Measurements from ENCODE around the gene GOLIM4.

DNA sequence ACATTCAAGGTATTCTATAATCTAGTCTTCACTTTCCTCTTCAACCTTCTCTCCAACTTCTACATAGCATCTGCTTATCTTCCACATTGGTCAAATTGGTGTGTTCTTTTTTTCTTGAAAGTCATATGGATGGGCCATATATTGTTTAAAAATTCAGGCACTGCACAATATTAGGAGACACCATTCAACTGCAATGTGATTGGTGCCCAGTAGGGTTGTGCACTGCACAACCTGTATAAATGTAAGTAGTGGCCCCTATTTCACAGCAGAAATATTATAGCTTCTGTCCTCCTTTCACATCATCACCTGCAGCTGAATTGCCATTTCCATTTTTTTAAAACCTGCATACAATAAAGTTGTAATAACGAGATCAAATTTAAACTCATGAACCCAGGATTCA, 18.1 kb upstream of the GOLIM4 start:
- TF ChIP-seq, protein P1, sequence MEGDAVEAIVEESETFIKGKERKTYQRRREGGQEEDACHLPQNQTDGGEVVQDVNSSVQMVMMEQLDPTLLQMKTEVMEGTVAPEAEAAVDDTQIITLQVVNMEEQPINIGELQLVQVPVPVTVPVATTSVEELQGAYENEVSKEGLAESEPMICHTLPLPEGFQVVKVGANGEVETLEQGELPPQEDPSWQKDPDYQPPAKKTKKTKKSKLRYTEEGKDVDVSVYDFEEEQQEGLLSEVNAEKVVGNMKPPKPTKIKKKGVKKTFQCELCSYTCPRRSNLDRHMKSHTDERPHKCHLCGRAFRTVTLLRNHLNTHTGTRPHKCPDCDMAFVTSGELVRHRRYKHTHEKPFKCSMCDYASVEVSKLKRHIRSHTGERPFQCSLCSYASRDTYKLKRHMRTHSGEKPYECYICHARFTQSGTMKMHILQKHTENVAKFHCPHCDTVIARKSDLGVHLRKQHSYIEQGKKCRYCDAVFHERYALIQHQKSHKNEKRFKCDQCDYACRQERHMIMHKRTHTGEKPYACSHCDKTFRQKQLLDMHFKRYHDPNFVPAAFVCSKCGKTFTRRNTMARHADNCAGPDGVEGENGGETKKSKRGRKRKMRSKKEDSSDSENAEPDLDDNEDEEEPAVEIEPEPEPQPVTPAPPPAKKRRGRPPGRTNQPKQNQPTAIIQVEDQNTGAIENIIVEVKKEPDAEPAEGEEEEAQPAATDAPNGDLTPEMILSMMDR (IDR thresholded peaks at IDR 0.05), result no peak
- TF ChIP-seq POLR2A (IDR thresholded peaks at IDR 0.05) (no peak), EP300 (IDR thresholded peaks at IDR 0.05) (no peak), POLR2AphosphoS5 (IDR thresholded peaks at IDR 0.05) (no peak)
